Lower leg skin (tissue), 3 donors: ENCODE data around the gene ING4.

Source experiments
- CTCF ChIP-seq, 3 donors: fragments of 450-650 bp; IDR thresholded peaks; one replicate each; pipeline ENCODE4 v1.5.1; 2016; ENCODE audit warnings: antibody characterized with exemption in 3 of 3, mild to moderate bottlenecking in 3 of 3, moderate library complexity in 2 of 3
- POLR2A ChIP-seq, 2 donors: fragments of 450-650 bp; IDR thresholded peaks; one replicate each; pipeline ENCODE4 v1.6.1; 2016 to 2017; ENCODE audit warnings: antibody characterized with exemption in 2 of 2, mild to moderate bottlenecking in 1 of 2, moderate library complexity in 1 of 2

GRCh38 chr12:6632026-6632983 is 30.6 kb downstream of the ING4 start:
- TF ChIP-seq CTCF (IDR thresholded peaks at IDR 0.05) (no peak), POLR2A (IDR thresholded peaks at IDR 0.05) (no peak)
